Skeletal muscle satellite cell (primary cell): Measurements from ENCODE around the gene IL6ST. TPM values are rescaled to one million over a fixed set of nuclear protein-coding genes. Genes with fewer than 3 reads are reported as not detected.

Experiments
- small RNA-seq: library from RNA; depleted of rRNA; stranded (forward); fragments of <200 nt; gene quantifications from one replicate; pipeline ENCODE3, GENCODE V24; 2012

Gene IL6ST

Small RNA genes lying within 50 kb of the gene (small RNA-seq; reads per million reads assigned to genes)
- gene AC016596.1 (not detected), gene RF01210 (not detected)
